Stomach (tissue), 9 donors: Measurements from ENCODE around the gene CADM2. TPM values are rescaled to one million over a fixed set of nuclear protein-coding genes. Genes with fewer than 3 reads are reported as not detected.
A peak's percentile ranks its signal among the peaks of the same experiment; 100 is the strongest.

ENCODE experiments used
- DNase-seq, 2 donors: peaks; one replicate each; pipeline versions ENCODE4 v3.0.0 to v3.0.0-alpha.2; 2013 to 2019
- H3K27ac ChIP-seq, 5 donors: fragments of 200-600 bp in 4 of 5; sonication (generic) in 4 of 5; one replicate each; pipeline ENCODE4 v1.5.1; 2013 to 2019; ENCODE audit warnings: mild to moderate bottlenecking in 1 of 5, moderate library complexity in 1 of 5
- H3K27me3 ChIP-seq, 3 donors: fragments of 200-600 bp; sonication (generic); one replicate each; pipeline ENCODE4 v1.5.1; 2017 to 2019; ENCODE audit warnings: mixed run types in 1 of 3
- H3K36me3 ChIP-seq, 4 donors: fragments of 200-600 bp; sonication (generic); 1 replicate in 3 of 4; 2 replicates in 1 of 4; pipeline ENCODE4 v1.5.1; 2016 to 2019
- H3K4me1 ChIP-seq, 4 donors: fragments of 200-600 bp; sonication (generic); one replicate each; pipeline ENCODE4 v1.5.1; 2016 to 2019
- H3K4me3 ChIP-seq, 4 donors: fragments of 200-600 bp; sonication (generic) in 3 of 4; one replicate each; pipeline ENCODE4 v1.5.1; 2016 to 2019; ENCODE audit warnings: mild to moderate bottlenecking in 1 of 4
- H3K9me3 ChIP-seq, 4 donors: fragments of 200-600 bp; sonication (generic); one replicate each; pipeline ENCODE4 v1.5.1; 2016 to 2019
- CTCF ChIP-seq, 7 experiments: fragments of 450-650 bp in 4 of 7; fragments of 200-600 bp in 3 of 7; sonication (generic) in 3 of 7; IDR thresholded peaks; one replicate each; pipeline ENCODE4 v1.5.1; 2016 to 2019; ENCODE audit warnings: antibody characterized with exemption in 7 of 7, control low read depth in 2 of 7, mild to moderate bottlenecking in 1 of 7
- EP300 ChIP-seq: sonication (generic); formaldehyde crosslinking; IDR thresholded peaks from one replicate; pipeline ENCODE4 v1.6.1; 2017; ENCODE audit warnings: antibody characterized with exemption
- POLR2A ChIP-seq, 4 donors: fragments of 450-650 bp; IDR thresholded peaks; one replicate each; pipeline ENCODE4 v1.6.1; 2016; ENCODE audit warnings: antibody characterized with exemption in 4 of 4, control low read depth in 2 of 4, mild to moderate bottlenecking in 1 of 4, moderate library complexity in 1 of 4
- POLR2AphosphoS5 ChIP-seq, 3 donors: sonication (generic); formaldehyde crosslinking; IDR thresholded peaks; one replicate each; pipeline ENCODE4 v1.6.1; 2016; ENCODE audit warnings: antibody characterized with exemption in 3 of 3
- WGBS, 5 donors: extraction: QIAGEN DNeasy Blood & Tissue Kit in 3 of 5; methylation state at CpG; one replicate each; pipeline versions ENCODE4 v1.1.5 to v1.1.7; 2013 to 2018; 5-methylcytosine and 5-hydroxymethylcytosine counted together
- intact Hi-C: fragments of 100-400 bp; cut with DNase I; formaldehyde crosslinking; loops from one replicate; pipeline ENCODE4 v1.15.1; 2023; ENCODE audit warnings: low total_unique reads
- polyA plus RNA-seq, 3 donors: library from polyadenylated mRNA; stranded (reverse); fragments of 200-250 nt; gene quantifications; one replicate each; pipeline ENCODE4 v1.2.3, GENCODE V29; 2013
- total RNA-seq, 5 donors: library from RNA; depleted of rRNA; stranded (reverse); fragments of >200 nt; gene quantifications; one replicate each; pipeline versions ENCODE4 v1.1.0 to v1.2.3, GENCODE V29; 2014 to 2016
- donor health status: healthy with polysubstance abuse.
- donor health status: Bipolar disorder and iron deficiency.
- donor health status: healthy.

CADM2 gene
- total and polyA plus RNA-seq, 8 donors, result 0.29 to 8.1 (median 2.0) TPM; not detected in 1

- peaks cover 0 to 8% (median 0%) of the 10 kb centered on the region in 3 donors for H3K27me3 ChIP-seq
- WGBS, 5 donors, result 29 to 40% (median 32%) methylated on average over 5 of the region's 5 CpGs
- no peaks in the 10 kb centered on the region for H3K36me3 ChIP-seq
- TF ChIP-seq POLR2A (IDR thresholded peaks at IDR 0.05) (no peak), CTCF (IDR thresholded peaks at IDR 0.05) (no peak)
- no peaks in the 10 kb centered on the region for H3K9me3 ChIP-seq
- H3K4me1 ChIP-seq, result no peaks in the 10 kb centered on the region
- intact Hi-C loops, result no loop called here
- DNase-seq, result peak in 1 of 2 donors; percentile 20
- H3K4me3 ChIP-seq, result no peak overlapping the region
- no peak overlapping the region for H3K27ac ChIP-seq
Observed at GRCh38 chr3:84967767-84968581, 9.2 kb downstream of the CADM2 start.

GRCh38 chr3:84968701-84969235 lies 10.0 kb downstream of the CADM2 start:
- Histone ChIP-seq H3K4me1 (no peaks in the 10 kb centered on the region), H3K36me3 (no peaks in the 10 kb centered on the region), H3K4me3 (no peak overlapping the region), H3K27me3 (peaks cover 0 to under 1% (median 0%) of the 10 kb centered on the region in 3 donors), H3K9me3 (no peaks in the 10 kb centered on the region), H3K27ac (no peak overlapping the region)
- TF ChIP-seq EP300 (no peak), POLR2A (IDR thresholded peaks at IDR 0.05) (no peak), POLR2AphosphoS5 (IDR thresholded peaks at IDR 0.05) (no peak), CTCF (IDR thresholded peaks at IDR 0.05) (no peak)
- intact Hi-C loops, result no loop called here
- no peak for DNase-seq
- 66 to 78% (median 76%) methylated on average over 2 of the region's 2 CpGs for WGBS, 5 donors

GRCh38 chr3:84974347-84974746 lies 15.6 kb downstream of the CADM2 start:
- no peak overlapping the region for H3K4me3 ChIP-seq
- H3K27me3 ChIP-seq, result no peaks in the 10 kb centered on the region
- no peak for TF ChIP-seq CTCF (IDR thresholded peaks at IDR 0.05)
- TF ChIP-seq POLR2AphosphoS5 (IDR thresholded peaks at IDR 0.05), result no peak
- TF ChIP-seq POLR2A (IDR thresholded peaks at IDR 0.05), result no peak
- no peak for TF ChIP-seq EP300
- intact Hi-C loops, result no loop called here
- H3K36me3 ChIP-seq, result no peaks in the 10 kb centered on the region
- no peaks in the 10 kb centered on the region for H3K9me3 ChIP-seq
- no peak overlapping the region for H3K27ac ChIP-seq
- H3K4me1 ChIP-seq, result no peaks in the 10 kb centered on the region
- DNase-seq, result peak in 1 of 2 donors; percentile 42

- no peaks in the 10 kb centered on the region for H3K27me3 ChIP-seq
- H3K4me1 ChIP-seq, result no peaks in the 10 kb centered on the region
- H3K36me3 ChIP-seq, result no peaks in the 10 kb centered on the region
- intact Hi-C loops, result no loop called here
- no peak overlapping the region for H3K4me3 ChIP-seq
- DNase-seq, result no peak
- no peaks in the 10 kb centered on the region for H3K9me3 ChIP-seq
- TF ChIP-seq EP300 (no peak), POLR2A (IDR thresholded peaks at IDR 0.05) (no peak), POLR2AphosphoS5 (IDR thresholded peaks at IDR 0.05) (no peak), CTCF (IDR thresholded peaks at IDR 0.05) (no peak)
- WGBS, 5 donors, result 53 to 65% (median 61%) methylated on average over 1 of the region's 1 CpG
- H3K27ac ChIP-seq, result no peak overlapping the region
Observed at GRCh38 chr3:84977021-84977420, 18.2 kb downstream of the CADM2 start.
